Kidney glomerular epithelial cell (primary cell): ENCODE results near the gene HTR5A.

Experiments
- DNase-seq: peaks from one replicate; lab custom pipeline; 2025; lab: John Stamatoyannopoulos, UW

The HTR5A gene

GRCh38 chr7:155090684-155091083 lies 20.6 kb downstream of the HTR5A start:
- no peak for DNase-seq

GRCh38 chr7:155093596-155093995 lies 23.5 kb downstream of the HTR5A start:
- no peak for DNase-seq

- DNase-seq = no peak
These were observed 24.6 kb downstream of the HTR5A start for GRCh38 chr7:155094636-155095135.

- no peak for DNase-seq
These were observed 27.2 kb downstream of the HTR5A start for GRCh38 chr7:155097338-155097737.

GRCh38 chr7:155103839-155104238 lies 33.7 kb downstream of the HTR5A start:
- DNase-seq = no peak

- no peak for DNase-seq
These were observed 34.8 kb downstream of the HTR5A start for GRCh38 chr7:155104913-155105312.

- no peak for DNase-seq
These were observed 36.2 kb downstream of the HTR5A start for GRCh38 chr7:155106356-155106755.

- DNase-seq = no peak
These were observed 37.0 kb downstream of the HTR5A start for GRCh38 chr7:155107126-155107525.

- DNase-seq = no peak
These were observed 38.2 kb downstream of the HTR5A start for GRCh38 chr7:155108144-155108901.

GRCh38 chr7:155109121-155109520 lies 39.0 kb downstream of the HTR5A start:
- DNase-seq = no peak

- DNase-seq = no peak
These were observed 45.2 kb downstream of the HTR5A start for GRCh38 chr7:155115288-155115687.

- no peak for DNase-seq
These were observed 49.8 kb downstream of the HTR5A start for GRCh38 chr7:155119801-155120382.

GRCh38 chr7:155120460-155120859 lies 50.3 kb downstream of the HTR5A start:
- DNase-seq = no peak

- no peak for DNase-seq
These were observed 52.7 kb downstream of the HTR5A start for GRCh38 chr7:155122831-155123230.

GRCh38 chr7:155123413-155123812 lies 53.3 kb downstream of the HTR5A start:
- DNase-seq = no peak

GRCh38 chr7:155124706-155125105 lies 54.6 kb downstream of the HTR5A start:
- no peak for DNase-seq

- no peak for DNase-seq
These were observed 59.1 kb downstream of the HTR5A start for GRCh38 chr7:155129186-155129585.

GRCh38 chr7:155129789-155130188 lies 59.7 kb downstream of the HTR5A start:
- no peak for DNase-seq

- no peak for DNase-seq
These were observed 60.4 kb downstream of the HTR5A start for GRCh38 chr7:155130493-155130892.

- DNase-seq = no peak
These were observed 61.0 kb downstream of the HTR5A start for GRCh38 chr7:155131090-155131489.

- no peak for DNase-seq
These were observed 62.3 kb downstream of the HTR5A start for GRCh38 chr7:155132431-155132830.

GRCh38 chr7:155136619-155137243 lies 66.6 kb downstream of the HTR5A start:
- no peak for DNase-seq
